A549 (cell line): ENCODE results near the gene DCUN1D1.

ENCODE experiments used
- BCL3 ChIP-seq: fragments of >200 bp; sonication (Bioruptor Twin); formaldehyde crosslinking; IDR thresholded peaks from 3 replicates; pipeline ENCODE4 v1.6.1; 2016
- CEBPB ChIP-seq, 2 experiments: fragments of >200 bp in 1 of 2; sonication (Bioruptor Twin) in 1 of 2; formaldehyde crosslinking in 1 of 2; IDR thresholded peaks; 2 replicates each; pipeline ENCODE4 v1.6.1; 2012 to 2016
- CTCF ChIP-seq: fragments of >200 bp; sonication (Bioruptor Twin); formaldehyde crosslinking; IDR thresholded peaks from 3 replicates; pipeline ENCODE4 v1.5.1; 2016
- ELK1 ChIP-seq: fragments of 150-350 bp; IDR thresholded peaks from 2 replicates; pipeline ENCODE4 v1.6.1; 2014; ENCODE audit warnings: low read depth, mild to moderate bottlenecking, low read length
- EP300 ChIP-seq, 2 experiments: fragments of >200 bp; sonication (Bioruptor Twin); formaldehyde crosslinking; IDR thresholded peaks; 2 replicates in 1 of 2; 3 replicates in 1 of 2; pipeline ENCODE4 v1.6.1; 2016 to 2017
- JUNB ChIP-seq: fragments of >200 bp; sonication (Bioruptor Twin); formaldehyde crosslinking; IDR thresholded peaks from 2 replicates; pipeline ENCODE4 v1.6.1; 2016
- MAX ChIP-seq: IDR thresholded peaks from 2 replicates; pipeline ENCODE4 v1.6.1; 2012
- MAZ ChIP-seq: fragments of 150-350 bp; IDR thresholded peaks from 2 replicates; pipeline ENCODE4 v1.6.1; 2014; ENCODE audit warnings: antibody characterized with exemption, low read depth, low read length, borderline replicate concordance
- POLR2A ChIP-seq: IDR thresholded peaks from 2 replicates; pipeline ENCODE4 v1.6.1; 2012; ENCODE audit warnings: mild to moderate bottlenecking, low read length
- REST ChIP-seq: fragments of 200-600 bp; sonication (generic); IDR thresholded peaks from 2 replicates; pipeline ENCODE4 v1.6.1; 2016; ENCODE audit warnings: antibody characterized with exemption, mild to moderate bottlenecking, moderate library complexity

GRCh38 chr3:182954553-182955235 lies 25.6 kb downstream of the DCUN1D1 start:
- TF ChIP-seq ELK1 (no peak), CTCF (no peak), POLR2A (no peak), MAZ (no peak), EP300 (IDR thresholded peaks at IDR 0.05) (no peak), BCL3 (no peak), CEBPB (IDR thresholded peaks at IDR 0.05) (no peak), MAX (no peak), REST (no peak), JUNB (no peak)
